ENCODE measurements around the gene RBM15B. TPM values are rescaled to one million over a fixed set of nuclear protein-coding genes. Genes with fewer than 3 reads are reported as not detected.

Gene RBM15B, protein sequence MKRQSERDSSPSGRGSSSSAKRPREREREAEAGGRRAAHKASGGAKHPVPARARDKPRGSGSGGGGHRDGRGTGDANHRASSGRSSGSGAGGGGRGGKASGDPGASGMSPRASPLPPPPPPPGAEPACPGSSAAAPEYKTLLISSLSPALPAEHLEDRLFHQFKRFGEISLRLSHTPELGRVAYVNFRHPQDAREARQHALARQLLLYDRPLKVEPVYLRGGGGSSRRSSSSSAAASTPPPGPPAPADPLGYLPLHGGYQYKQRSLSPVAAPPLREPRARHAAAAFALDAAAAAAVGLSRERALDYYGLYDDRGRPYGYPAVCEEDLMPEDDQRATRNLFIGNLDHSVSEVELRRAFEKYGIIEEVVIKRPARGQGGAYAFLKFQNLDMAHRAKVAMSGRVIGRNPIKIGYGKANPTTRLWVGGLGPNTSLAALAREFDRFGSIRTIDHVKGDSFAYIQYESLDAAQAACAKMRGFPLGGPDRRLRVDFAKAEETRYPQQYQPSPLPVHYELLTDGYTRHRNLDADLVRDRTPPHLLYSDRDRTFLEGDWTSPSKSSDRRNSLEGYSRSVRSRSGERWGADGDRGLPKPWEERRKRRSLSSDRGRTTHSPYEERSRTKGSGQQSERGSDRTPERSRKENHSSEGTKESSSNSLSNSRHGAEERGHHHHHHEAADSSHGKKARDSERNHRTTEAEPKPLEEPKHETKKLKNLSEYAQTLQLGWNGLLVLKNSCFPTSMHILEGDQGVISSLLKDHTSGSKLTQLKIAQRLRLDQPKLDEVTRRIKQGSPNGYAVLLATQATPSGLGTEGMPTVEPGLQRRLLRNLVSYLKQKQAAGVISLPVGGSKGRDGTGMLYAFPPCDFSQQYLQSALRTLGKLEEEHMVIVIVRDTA
- 29.3 TPM for total RNA-seq

DNA sequence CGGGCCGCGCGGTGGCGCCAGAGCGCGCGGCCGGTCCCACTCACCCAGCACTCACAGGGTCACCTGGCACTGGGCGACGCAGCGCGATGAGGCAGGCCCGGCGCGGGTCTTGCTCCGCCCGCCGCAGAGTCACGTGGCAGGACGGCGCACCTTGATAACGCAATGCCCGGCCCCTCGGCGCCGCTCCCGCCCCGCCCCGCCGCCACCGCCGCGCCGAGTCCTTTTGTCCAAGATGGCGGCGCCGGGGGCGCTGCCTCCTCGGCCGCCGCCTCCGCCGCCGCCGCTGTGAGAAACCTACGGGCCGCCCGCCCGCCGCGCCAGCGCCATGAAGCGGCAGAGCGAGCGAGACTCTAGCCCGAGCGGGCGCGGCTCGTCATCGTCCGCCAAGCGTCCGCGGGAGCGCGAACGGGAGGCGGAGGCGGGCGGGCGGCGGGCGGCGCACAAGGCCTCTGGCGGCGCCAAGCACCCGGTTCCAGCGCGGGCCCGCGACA, at the start of gene RBM15B:
Gene RBM15B, plus strand, starts transcription at position 211 of the 491 bp plus-strand sequence. Its CDS starts 115 bp downstream, at position 326.

DNA sequence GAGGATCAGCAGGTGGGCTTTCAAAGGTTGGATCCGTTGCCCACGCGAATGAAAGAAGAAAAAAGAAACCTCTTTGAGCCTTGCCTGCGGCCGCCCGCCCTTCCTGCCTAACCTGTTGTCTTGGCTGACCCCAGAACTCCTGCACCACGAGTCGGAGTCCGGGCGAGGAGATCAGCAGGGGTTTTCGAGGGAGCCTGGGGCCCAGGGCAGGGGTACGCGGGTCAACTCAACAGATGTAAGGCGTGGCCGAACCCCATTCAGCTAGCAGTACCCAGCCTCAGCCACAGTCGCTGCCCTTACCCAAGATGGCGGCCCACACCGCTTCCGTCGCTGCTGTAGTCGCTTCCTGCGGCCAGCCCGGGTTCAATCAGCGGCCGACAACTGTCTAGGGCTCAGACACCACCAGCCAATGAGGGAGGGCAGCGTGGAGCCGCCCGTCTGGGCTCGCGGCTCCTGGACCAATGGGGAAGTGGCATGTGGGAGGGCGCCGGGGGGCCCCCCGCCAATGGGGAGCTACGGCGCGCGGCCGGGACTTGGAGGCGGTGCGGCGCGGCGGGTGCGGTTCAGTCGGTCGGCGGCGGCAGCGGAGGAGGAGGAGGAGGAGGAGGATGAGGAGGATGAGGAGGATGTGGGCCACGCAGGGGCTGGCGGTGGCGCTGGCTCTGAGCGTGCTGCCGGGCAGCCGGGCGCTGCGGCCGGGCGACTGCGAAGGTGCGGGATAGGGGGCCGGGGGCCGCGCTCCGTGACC, 6.2 kb upstream of the RBM15B start, which contains the start of gene MANF:
Gene MANF, plus strand, starts transcription at position 566 of the 748 bp plus-strand sequence. Its CDS starts 52 bp downstream, at position 618.

Other genes with a start within 250 kb of the RBM15B start
- gene MANF, start 6.0 kb upstream of the RBM15B start, total RNA-seq = 45.0 TPM
- gene DCAF1, start 108.7 kb downstream of the RBM15B start, total RNA-seq = 19.0 TPM
- 20.3 TPM for gene RAD54L2, start 147.4 kb downstream of the RBM15B start, total RNA-seq

Measured in metanephros (tissue), 1 donor.